PC-3 (cell line): ENCODE measurements around the gene PHAF1. TPM values are rescaled to one million over a fixed set of nuclear protein-coding genes. Genes with fewer than 3 reads are reported as not detected.

Experiments used
- ATAC-seq: fragments of 200-7000 bp; cut with Tn5 transposase; 2 replicates; pipeline ENCODE4 v1.9.1; 2020; ENCODE audit warnings: mild to moderate bottlenecking, moderate library complexity
- BruUV-seq: library from RNA; stranded (reverse); fragments of 400-500 nt; replicated peaks from 2 replicates; lab custom pipeline; 2021; lab: Mats Ljungman, UMichigan
- CTCF ChIA-PET: fragments of 300-600 bp; sonication (Branson Sonifier 250); formaldehyde crosslinking; loops from one replicate; lab custom pipeline; 2022; ENCODE audit warnings: antibody characterized with exemption; lab: Charles Lee
- POLR2A ChIA-PET: fragments of 300-600 bp; sonication (Branson Sonifier 250); formaldehyde crosslinking; loops from one replicate; lab custom pipeline; 2022; ENCODE audit warnings: antibody characterized with exemption; ENCODE audit not compliant: unreplicated experiment; lab: Charles Lee
- DNase-seq: peaks from one replicate; pipeline ENCODE4 v3.0.0-alpha.2; 2015
- H2AFZ ChIP-seq: fragments of 300-600 bp; sonication (generic); 2 replicates; pipeline ENCODE4 v1.6.0; 2016; ENCODE audit warnings: antibody characterized with exemption, low read length
- H3F3A ChIP-seq: fragments of 300-600 bp; sonication (generic); one replicate; pipeline ENCODE4 v1.6.0; 2017; ENCODE audit warnings: antibody characterized with exemption, low read length, control low read depth, mild to moderate bottlenecking; ENCODE audit not compliant: unreplicated experiment
- H3K27ac ChIP-seq: fragments of 300-600 bp; sonication (generic); 2 replicates; pipeline ENCODE4 v1.5.1; 2016; ENCODE audit warnings: mild to moderate bottlenecking, low read length
- H3K27me3 ChIP-seq: fragments of 300-600 bp; sonication (generic); 2 replicates; pipeline ENCODE4 v1.6.1; 2016; ENCODE audit warnings: low read length, mixed read lengths
- H3K36me3 ChIP-seq: fragments of 300-600 bp; sonication (generic); 2 replicates; pipeline ENCODE4 v1.6.1; 2016; ENCODE audit warnings: low read depth, mixed run types, low read length, mixed read lengths
- H3K4me1 ChIP-seq: fragments of 300-600 bp; sonication (generic); 2 replicates; pipeline ENCODE4 v1.5.1; 2016; ENCODE audit warnings: low read length; ENCODE audit not compliant: insufficient read depth
- H3K4me2 ChIP-seq: fragments of 300-600 bp; sonication (generic); 2 replicates; pipeline ENCODE4 v1.6.0; 2016; ENCODE audit warnings: low read length
- H3K4me3 ChIP-seq: fragments of 300-600 bp; sonication (generic); 2 replicates; pipeline ENCODE4 v1.5.1; 2016; ENCODE audit warnings: mild to moderate bottlenecking, low read length, mixed read lengths
- H3K79me2 ChIP-seq: fragments of 300-600 bp; sonication (generic); 2 replicates; pipeline ENCODE4 v1.6.1; 2017; ENCODE audit warnings: low read length, mixed read lengths
- H3K9ac ChIP-seq: fragments of 300-600 bp; sonication (generic); 2 replicates; pipeline ENCODE4 v1.6.0; 2016; ENCODE audit warnings: mild to moderate bottlenecking, low read length
- H3K9me2 ChIP-seq: fragments of 300-600 bp; sonication (generic); replicated peaks from 2 replicates; pipeline ENCODE4 v1.6.1; 2016; ENCODE audit warnings: mixed run types, low read length, mixed read lengths
- H3K9me3 ChIP-seq: fragments of 300-600 bp; sonication (generic); 2 replicates; pipeline ENCODE4 v1.6.1; 2016; ENCODE audit warnings: low read length, mixed read lengths
- H4K20me1 ChIP-seq: fragments of 300-600 bp; sonication (generic); 2 replicates; pipeline ENCODE4 v1.6.1; 2016; ENCODE audit warnings: low read length, mixed read lengths
- CTCF ChIP-seq: fragments of 300-600 bp; sonication (generic); conservative IDR thresholded peaks from 2 replicates; pipeline ENCODE4 v1.5.1; 2017; ENCODE audit warnings: antibody characterized with exemption, low read depth, mild to moderate bottlenecking, low read length
- EZH2 ChIP-seq: fragments of 300-600 bp; sonication (generic); IDR thresholded peaks from one replicate; pipeline ENCODE4 v1.6.1; 2017; ENCODE audit warnings: antibody characterized with exemption, mild to moderate bottlenecking, low read length; ENCODE audit not compliant: unreplicated experiment
- EZH2phosphoT487 ChIP-seq: fragments of 300-600 bp; sonication (generic); IDR thresholded peaks from 2 replicates; pipeline ENCODE4 v1.6.1; 2018; ENCODE audit warnings: mild to moderate bottlenecking, antibody characterized with exemption, low read length, borderline replicate concordance
- intact Hi-C: fragments of 100-400 bp; cut with micrococcal nuclease; formaldehyde crosslinking; loops from 2 replicates; pipeline ENCODE4 v1.9.0; 2023
- total RNA-seq: library from RNA; depleted of rRNA; stranded (reverse); fragments of >200 nt; gene quantifications from 2 replicates; pipeline ENCODE4 v1.2.3, GENCODE V29; 2014

The PHAF1 gene
- total RNA-seq, 1 experiment from 2014 or later: 18.8 TPM

GRCh38 chr16:67161595-67162058, 51.9 kb downstream of the PHAF1 start:
- Histone ChIP-seq H3F3A (no peaks in the 10 kb centered on the region), H2AFZ (peak overlapping the region; percentile 80), H4K20me1 (no peaks in the 10 kb centered on the region), H3K4me2 (peak overlapping the region; percentile 98), H3K4me3 (peak overlapping the region; percentile 95), H3K27me3 (no peaks in the 10 kb centered on the region), H3K9me3 (no peaks in the 10 kb centered on the region), H3K9me2 (no peaks in the 10 kb centered on the region), H3K27ac (0 out of 2 replicates have a peak overlapping the region, but pooled peaks have one; percentile 5), H3K4me1 (peaks cover 18% of the 10 kb centered on the region), H3K9ac (peak overlapping the region; percentile 81), H3K79me2 (no peaks in the 10 kb centered on the region), H3K36me3 (no peaks in the 10 kb centered on the region)
- intact Hi-C loops: loop anchor here (2.0 to 5.0 kb wide), 2 partner anchors 13 to 144 kb away; no protein-coding TSS in a partner anchor
- ATAC-seq (peak; percentile 20), DNase-seq (peak; percentile 41)
- no TSS peak for BruUV-seq
- ChIA-PET CTCF (no interaction called here), POLR2A (no interaction called here)
- TF ChIP-seq EZH2 (no peak), EZH2phosphoT487 (no peak), CTCF (no peak)

- TF ChIP-seq CTCF (no peak), EZH2 (no peak), EZH2phosphoT487 (no peak)
- no peaks in the 10 kb centered on the region for H3K36me3 ChIP-seq
- intact Hi-C loops: loop anchor here (5.0 kb wide), 1 partner anchor 145 kb away; no protein-coding TSS in a partner anchor
- no peak overlapping the region for H2AFZ ChIP-seq
- H3K9me2 ChIP-seq: no peaks in the 10 kb centered on the region
- CTCF ChIA-PET: no interaction called here
- no peak overlapping the region for H3K27ac ChIP-seq
- H3K79me2 ChIP-seq: no peaks in the 10 kb centered on the region
- H3K4me2 ChIP-seq: peak overlapping the region; percentile 98; the same call in 1 of the 2 replicates
- H3K27me3 ChIP-seq: no peaks in the 10 kb centered on the region
- no TSS peak for BruUV-seq
- ATAC-seq: no peak
- H3K4me3 ChIP-seq: 0 out of 2 replicates have a peak overlapping the region, but pooled peaks have one; percentile 95
- H3K9ac ChIP-seq: no peak overlapping the region
- no peaks in the 10 kb centered on the region for H3F3A ChIP-seq
- no peaks in the 10 kb centered on the region for H3K9me3 ChIP-seq
- H4K20me1 ChIP-seq: no peaks in the 10 kb centered on the region
- POLR2A ChIA-PET: no interaction called here
- peaks cover 18% of the 10 kb centered on the region for H3K4me1 ChIP-seq
- DNase-seq: no peak
These were observed 52.9 kb downstream of the PHAF1 start for GRCh38 chr16:67162506-67163163.
